ENCODE measurements around the gene GRAMD1B. TPM values are rescaled to one million over a fixed set of nuclear protein-coding genes. Genes with fewer than 3 reads are reported as not detected.

The GRAMD1B gene
- total RNA-seq, 2 donors from 2014 or later: 3.1 to 3.8 TPM

DNA sequence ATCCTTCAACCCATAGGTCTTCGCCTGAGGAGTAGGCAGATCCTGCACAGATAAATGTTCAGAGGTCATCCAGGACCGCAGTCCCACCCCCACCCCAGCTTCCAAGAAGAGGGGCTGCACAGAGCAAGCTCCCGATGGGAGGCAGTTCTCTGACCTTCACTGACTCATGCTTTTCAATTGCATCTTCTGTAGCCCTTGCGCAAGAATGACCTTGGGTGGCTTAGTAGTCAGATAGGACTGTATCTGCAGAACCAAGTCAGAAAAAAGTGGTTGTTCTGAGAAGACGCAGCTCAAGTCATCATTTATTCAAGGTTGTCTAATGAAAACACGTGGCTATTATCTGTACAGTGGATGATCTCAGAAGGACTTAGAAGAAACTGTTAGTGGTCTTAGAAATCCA lies 16.4 kb upstream of the GRAMD1B start:
- H3K36me3 ChIP-seq: no peaks in the 10 kb centered on the region
- no peak for DNase-seq (ENCODE audit: low spot score)
- TF ChIP-seq, protein P1, sequence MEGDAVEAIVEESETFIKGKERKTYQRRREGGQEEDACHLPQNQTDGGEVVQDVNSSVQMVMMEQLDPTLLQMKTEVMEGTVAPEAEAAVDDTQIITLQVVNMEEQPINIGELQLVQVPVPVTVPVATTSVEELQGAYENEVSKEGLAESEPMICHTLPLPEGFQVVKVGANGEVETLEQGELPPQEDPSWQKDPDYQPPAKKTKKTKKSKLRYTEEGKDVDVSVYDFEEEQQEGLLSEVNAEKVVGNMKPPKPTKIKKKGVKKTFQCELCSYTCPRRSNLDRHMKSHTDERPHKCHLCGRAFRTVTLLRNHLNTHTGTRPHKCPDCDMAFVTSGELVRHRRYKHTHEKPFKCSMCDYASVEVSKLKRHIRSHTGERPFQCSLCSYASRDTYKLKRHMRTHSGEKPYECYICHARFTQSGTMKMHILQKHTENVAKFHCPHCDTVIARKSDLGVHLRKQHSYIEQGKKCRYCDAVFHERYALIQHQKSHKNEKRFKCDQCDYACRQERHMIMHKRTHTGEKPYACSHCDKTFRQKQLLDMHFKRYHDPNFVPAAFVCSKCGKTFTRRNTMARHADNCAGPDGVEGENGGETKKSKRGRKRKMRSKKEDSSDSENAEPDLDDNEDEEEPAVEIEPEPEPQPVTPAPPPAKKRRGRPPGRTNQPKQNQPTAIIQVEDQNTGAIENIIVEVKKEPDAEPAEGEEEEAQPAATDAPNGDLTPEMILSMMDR (IDR thresholded peaks at IDR 0.05): no peak
- H3K4me1 ChIP-seq: no peaks in the 10 kb centered on the region
- no peaks in the 10 kb centered on the region for H3K9me3 ChIP-seq
- H3K4me3 ChIP-seq: no peak overlapping the region
- no peak overlapping the region for H3K27ac ChIP-seq
- no peaks in the 10 kb centered on the region for H3K27me3 ChIP-seq

DNA sequence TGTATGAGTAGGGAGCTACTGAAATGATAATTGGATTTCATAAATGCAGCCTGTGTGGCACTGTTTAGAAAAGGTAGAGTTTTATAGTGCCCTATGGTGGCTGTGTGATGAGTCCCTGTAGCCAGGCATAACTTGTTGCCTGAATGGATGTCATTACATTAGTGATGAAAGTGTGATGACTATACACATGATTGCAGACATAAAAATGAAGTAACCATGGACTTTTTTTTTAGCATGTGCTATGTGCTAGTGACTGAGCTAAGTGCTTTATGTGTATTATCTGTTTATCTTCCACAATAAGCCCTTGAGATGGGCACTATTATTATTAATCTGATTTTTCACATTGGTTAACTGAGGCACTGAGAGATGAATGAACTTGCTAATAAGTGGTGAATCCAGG lies 13.5 kb upstream of the GRAMD1B start:
- H3K9me3 ChIP-seq: no peaks in the 10 kb centered on the region
- no peaks in the 10 kb centered on the region for H3K36me3 ChIP-seq
- H3K27ac ChIP-seq: no peak overlapping the region
- no peaks in the 10 kb centered on the region for H3K27me3 ChIP-seq
- no peaks in the 10 kb centered on the region for H3K4me1 ChIP-seq
- no peak for DNase-seq (ENCODE audit: low spot score)
- TF ChIP-seq, protein P1 (IDR thresholded peaks at IDR 0.05): no peak
- no peak overlapping the region for H3K4me3 ChIP-seq

DNA sequence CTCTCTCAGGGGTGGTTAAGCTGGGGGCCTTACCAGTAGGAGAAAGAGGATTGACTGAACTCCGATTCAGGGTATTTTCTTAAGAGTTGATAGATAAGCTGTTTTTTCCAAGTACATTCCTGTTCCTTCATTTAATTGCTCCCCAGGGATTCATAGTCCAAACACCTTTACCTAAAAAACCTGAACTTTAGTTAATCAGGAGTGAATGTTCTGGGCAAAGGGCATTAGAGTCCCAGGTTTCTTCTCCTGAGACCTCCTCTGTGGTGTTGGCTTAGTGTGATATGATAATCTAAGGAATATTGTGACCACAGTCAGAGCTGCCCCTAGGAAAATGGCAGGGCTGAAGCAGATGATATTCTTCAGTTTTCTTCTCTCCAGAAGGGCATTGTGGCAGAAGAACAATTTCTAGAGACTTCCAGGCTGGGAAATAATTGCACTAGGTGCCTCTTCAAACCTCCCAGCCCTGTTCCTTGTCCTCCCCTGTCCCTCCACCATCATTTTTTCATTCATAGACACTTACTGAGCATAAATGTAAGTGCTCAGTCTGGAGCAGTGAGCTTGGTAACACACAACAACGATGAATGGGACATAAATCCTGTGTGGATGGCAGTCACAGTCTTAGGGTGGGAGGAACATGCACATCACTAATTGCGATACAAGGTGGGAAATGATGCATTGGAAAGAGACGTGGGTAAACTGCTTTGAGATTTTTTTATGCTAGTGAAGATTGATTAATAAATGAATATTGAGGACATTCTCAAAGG lies 11.5 kb upstream of the GRAMD1B start:
- DNase-seq (ENCODE audit: low spot score): no peak
- Histone ChIP-seq H3K9me3 (no peaks in the 10 kb centered on the region), H3K36me3 (no peaks in the 10 kb centered on the region), H3K27ac (no peak overlapping the region), H3K27me3 (no peaks in the 10 kb centered on the region), H3K4me1 (no peaks in the 10 kb centered on the region), H3K4me3 (no peak overlapping the region)
- TF ChIP-seq, protein P1 (IDR thresholded peaks at IDR 0.05): no peak

DNA sequence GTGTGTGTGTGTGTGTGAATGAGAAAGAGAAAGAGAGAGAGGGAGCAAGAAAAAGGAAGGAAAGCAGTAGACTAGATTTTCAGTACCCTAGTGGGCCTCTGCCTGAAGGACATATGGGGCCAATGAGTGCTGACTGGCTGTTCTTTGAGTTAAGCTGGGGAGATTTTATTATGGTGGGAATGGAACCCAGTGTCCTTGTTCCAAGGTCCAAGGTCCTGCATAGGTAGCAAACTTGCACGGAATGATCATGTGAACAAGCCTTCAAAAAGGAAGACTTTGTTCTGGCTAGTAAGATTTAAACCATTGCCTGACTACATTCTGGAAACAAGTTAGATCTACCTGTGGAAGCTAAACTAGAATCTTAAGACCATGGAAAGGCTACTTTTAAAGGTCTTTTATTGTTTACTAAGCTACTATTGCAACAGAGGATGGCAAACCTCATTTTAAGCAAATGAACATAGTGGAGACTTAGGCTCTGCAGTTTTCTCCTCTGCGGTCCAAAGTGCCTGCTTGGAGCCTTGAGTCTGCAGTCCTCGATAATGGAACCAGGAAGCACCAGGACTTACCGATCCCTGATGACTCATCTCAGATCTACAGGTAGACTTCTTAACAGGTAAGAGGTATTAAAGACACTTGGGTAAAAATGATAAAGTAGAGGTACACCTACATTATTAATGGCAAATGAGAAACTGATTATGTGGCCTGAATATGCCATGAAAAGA lies 10.2 kb upstream of the GRAMD1B start:
- Histone ChIP-seq H3K36me3 (no peaks in the 10 kb centered on the region), H3K9me3 (no peaks in the 10 kb centered on the region), H3K27me3 (no peaks in the 10 kb centered on the region), H3K4me1 (no peaks in the 10 kb centered on the region), H3K4me3 (no peak overlapping the region), H3K27ac (no peak overlapping the region)
- TF ChIP-seq, protein P1 (IDR thresholded peaks at IDR 0.05): no peak
- DNase-seq (ENCODE audit: low spot score): peak; percentile 2

DNA sequence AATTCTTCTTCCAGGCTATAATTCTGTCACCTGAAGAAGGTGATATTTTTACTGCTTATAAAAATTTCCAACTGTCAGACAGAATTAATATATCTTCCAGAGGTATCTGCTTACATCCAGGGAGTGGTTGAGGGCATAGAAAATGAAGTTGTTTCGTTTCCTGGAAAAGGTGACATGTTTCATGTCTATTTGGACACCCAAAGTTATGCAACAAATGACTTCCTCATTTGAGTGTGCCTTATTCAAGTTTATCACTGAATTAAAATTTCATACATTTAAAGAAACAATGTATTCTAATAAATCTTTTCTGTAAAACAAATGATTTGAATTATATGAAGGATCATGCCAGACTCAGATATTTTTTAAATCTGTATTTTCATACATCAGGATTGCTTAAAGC lies 8.5 kb upstream of the GRAMD1B start:
- H3K9me3 ChIP-seq: no peaks in the 10 kb centered on the region
- H3K4me3 ChIP-seq: no peak overlapping the region
- H3K4me1 ChIP-seq: no peaks in the 10 kb centered on the region
- no peak for DNase-seq (ENCODE audit: low spot score)
- no peaks in the 10 kb centered on the region for H3K36me3 ChIP-seq
- TF ChIP-seq, protein P1 (IDR thresholded peaks at IDR 0.05): no peak
- H3K27me3 ChIP-seq: no peaks in the 10 kb centered on the region
- no peak overlapping the region for H3K27ac ChIP-seq

Data from right atrium auricular region (tissue), 2 donors.